ENCODE measurements around the gene CAPG.

- no peak for TF ChIP-seq CTCF (conservative IDR thresholded peaks at IDR 0.05; ENCODE audit: low read length)
- no peak for TF ChIP-seq EZH2phosphoT487 (IDR thresholded peaks at IDR 0.05; ENCODE audit: borderline replicate concordance, low read depth, low read length)
These were observed 46.9 kb upstream of the CAPG start for GRCh38 chr2:85457043-85457442.
